A549 (cell line): ENCODE measurements around the gene TMED6. TPM values are rescaled to one million over a fixed set of nuclear protein-coding genes. Genes with fewer than 3 reads are reported as not detected.
A peak's percentile ranks its signal among the peaks of the same experiment; 100 is the strongest.

Experiments
- ATAC-seq, 2 experiments: fragments of 200-7000 bp in 1 of 2; fragments of >200 bp in 1 of 2; cut with Nextera tagmentation in 1 of 2; cut with Tn5 transposase in 1 of 2; 3 replicates each; pipeline versions ENCODE4 v1.8.0 to v1.9.1; 2018 to 2020; ENCODE audit warnings: mild to moderate bottlenecking in 1 of 2, moderate library complexity in 1 of 2
- CTCF ChIA-PET: fragments of 300-600 bp; sonication (Branson Sonifier 250); formaldehyde crosslinking; extraction: SDS; loops from one replicate; lab custom pipeline; 2021; ENCODE audit warnings: antibody characterized with exemption, inconsistent platforms; lab: Yijun Ruan, JAX
- POLR2A ChIA-PET: fragments of 350-600 bp; formaldehyde crosslinking; extraction: SDS; loops from one replicate; lab custom pipeline; 2021; ENCODE audit warnings: antibody characterized with exemption, inconsistent platforms; lab: Yijun Ruan, JAX
- DNase-seq, 2 experiments: peaks; one replicate each; pipeline versions ENCODE4 v3.0.0 to v3.0.0-alpha.2; 2011 to 2016; ENCODE audit warnings: low read depth in 1 of 2, low spot score in 1 of 2
- FAIRE-seq: peaks from 2 replicates; lab custom pipeline; 2011; peaks lifted over from hg19 to GRCh38; lab: Jason Lieb, UNC
- H3K27ac ChIP-seq, 2 experiments: fragments of >200 bp; sonication (Bioruptor Twin); formaldehyde crosslinking; 3 replicates each; pipeline ENCODE4 v1.5.1; 2016 to 2017
- H3K4me1 ChIP-seq: fragments of >200 bp; sonication (Bioruptor Twin); formaldehyde crosslinking; 3 replicates; pipeline ENCODE4 v1.6.1; 2016
- H3K4me2 ChIP-seq: fragments of >200 bp; sonication (Bioruptor Twin); formaldehyde crosslinking; 3 replicates; pipeline ENCODE4 v1.6.1; 2016
- H3K4me3 ChIP-seq: fragments of >200 bp; sonication (Bioruptor Twin); formaldehyde crosslinking; 3 replicates; pipeline ENCODE4 v1.5.1; 2016
- H3K9me3 ChIP-seq: fragments of >200 bp; sonication (Bioruptor Twin); formaldehyde crosslinking; 3 replicates; pipeline ENCODE4 v1.6.1; 2016
- BCL3 ChIP-seq: fragments of >200 bp; sonication (Bioruptor Twin); formaldehyde crosslinking; IDR thresholded peaks from 3 replicates; pipeline ENCODE4 v1.6.1; 2016
- E2F6 ChIP-seq: IDR thresholded peaks from 2 replicates; pipeline ENCODE4 v1.6.1; 2012; ENCODE audit warnings: low read depth, borderline replicate concordance
- FOSL2 ChIP-seq, 2 experiments: fragments of 450-650 bp in 1 of 2; fragments of >200 bp in 1 of 2; sonication (Bioruptor Twin) in 1 of 2; formaldehyde crosslinking; IDR thresholded peaks; 2 replicates each; pipeline versions ENCODE4 v1.5.0 to v1.6.1; 2016 to 2020; ENCODE audit warnings: mild to moderate bottlenecking in 1 of 2, moderate library complexity in 1 of 2
- HOXB13 ChIP-seq: fragments of 250-450 bp; sonication (Bioruptor Pico); IDR thresholded peaks from 2 replicates; pipeline ENCODE4 v1.5.0; 2020; ENCODE audit warnings: low read depth, mild to moderate bottlenecking, moderate library complexity
- KDM5A ChIP-seq: fragments of 200-600 bp; sonication (generic); IDR thresholded peaks from 2 replicates; pipeline ENCODE4 v1.6.1; 2016; ENCODE audit warnings: antibody characterized with exemption, mild to moderate bottlenecking
- PBX3 ChIP-seq: IDR thresholded peaks from 2 replicates; pipeline ENCODE4 v1.6.1; 2012
- PHF8 ChIP-seq: fragments of 200-600 bp; sonication (generic); IDR thresholded peaks from 2 replicates; pipeline ENCODE4 v1.6.1; 2016; ENCODE audit warnings: low read depth, mild to moderate bottlenecking, antibody characterized with exemption, moderate library complexity, borderline replicate concordance
- POLR2AphosphoS2 ChIP-seq: conservative IDR thresholded peaks from 2 replicates; pipeline ENCODE4 v1.6.1; 2012; ENCODE audit warnings: low read length, improper control_type of control experiment, inconsistent platforms
- REST ChIP-seq: fragments of 200-600 bp; sonication (generic); IDR thresholded peaks from 2 replicates; pipeline ENCODE4 v1.6.1; 2016; ENCODE audit warnings: antibody characterized with exemption, mild to moderate bottlenecking, moderate library complexity
- TFCP2L1 ChIP-seq: fragments of 250-450 bp; sonication (Bioruptor Pico); IDR thresholded peaks from 2 replicates; pipeline ENCODE4 v1.5.0; 2021; ENCODE audit warnings: mild to moderate bottlenecking
- TP53 ChIP-seq: fragments of 250-450 bp; sonication (Bioruptor Pico); IDR thresholded peaks from 2 replicates; pipeline ENCODE4 v1.5.0; 2021; ENCODE audit warnings: mild to moderate bottlenecking, moderate library complexity
- WGBS: methylation state at CpG from one replicate; pipeline ENCODE4 v1.1.6; 2017; ENCODE audit errors: missing lambda C conversion rate; 5-methylcytosine and 5-hydroxymethylcytosine counted together
- polyA plus RNA-seq, 4 experiments: library from polyadenylated mRNA; depleted of rRNA in 3 of 4; stranded (reverse); fragments of >200 nt; fragmentation: RNase III in 1 of 4; extraction: RNeasy Plus Mini Kit Qiagen cat#74134 plus additional on column Dnase treatment in 1 of 4; gene quantifications; 2 replicates in 3 of 4; 3 replicates in 1 of 4; pipeline ENCODE4 v1.2.3, GENCODE V29; 2011 to 2017
- TF ChIP-seq, protein P1 (sequence below): IDR thresholded peaks from 2 replicates; pipeline ENCODE4 v1.6.1; 2012

Gene TMED6
- polyA plus RNA-seq, 2 of the 4 experiments (the other 2 are of a cell fraction) = 0.19 TPM; not detected in 1

GRCh38 chr16:69329369-69330285, 22.0 kb downstream of the TMED6 start:
- FAIRE-seq = no peak
- 0 out of 2 replicates have a peak, but pooled peaks have one; percentile 25 for TF ChIP-seq HOXB13 (CRISPR knock-in tag)
- TF ChIP-seq PHF8 = peak; percentile 46; the same call in 1 of the 2 replicates
- TF ChIP-seq TP53 (CRISPR knock-in tag) = no peak
- peak; percentile 42; the same call in 1 of the 2 replicates for TF ChIP-seq KDM5A
- TF ChIP-seq TFCP2L1 (CRISPR knock-in tag) = peak; percentile 36; the same call in 1 of the 2 replicates
- TF ChIP-seq E2F6 = no peak
- peak; percentile 11; the same call in 1 of the 2 replicates for TF ChIP-seq POLR2AphosphoS2
- POLR2A ChIA-PET = interaction anchor here (0.5 to 1.8 kb wide), 3 partner anchors 11 to 191 kb away, joined by 4 to 7 read pairs (median 5); no protein-coding TSS in a partner anchor
- Histone ChIP-seq H3K4me2 (peak overlapping the region; percentile 99), H3K9me3 (no peaks in the 10 kb centered on the region), H3K4me1 (peaks cover 39% of the 10 kb centered on the region), H3K27ac (peak overlapping the region; percentile 86 to 94), H3K4me3 (peak overlapping the region; percentile 76)
- DNase-seq = no peak
- CTCF ChIA-PET = interaction anchor here (0.9 to 8.9 kb wide), 6 partner anchors 7 to 21 kb away, joined by 3 to 44 read pairs (median 3); partner anchors contain the start of genes COG8, NIP7, TMED6 and VPS4A
- 10% methylated on average over 32 of the region's 77 CpGs for WGBS
- peak; percentile 47 to 67 for ATAC-seq

DNA sequence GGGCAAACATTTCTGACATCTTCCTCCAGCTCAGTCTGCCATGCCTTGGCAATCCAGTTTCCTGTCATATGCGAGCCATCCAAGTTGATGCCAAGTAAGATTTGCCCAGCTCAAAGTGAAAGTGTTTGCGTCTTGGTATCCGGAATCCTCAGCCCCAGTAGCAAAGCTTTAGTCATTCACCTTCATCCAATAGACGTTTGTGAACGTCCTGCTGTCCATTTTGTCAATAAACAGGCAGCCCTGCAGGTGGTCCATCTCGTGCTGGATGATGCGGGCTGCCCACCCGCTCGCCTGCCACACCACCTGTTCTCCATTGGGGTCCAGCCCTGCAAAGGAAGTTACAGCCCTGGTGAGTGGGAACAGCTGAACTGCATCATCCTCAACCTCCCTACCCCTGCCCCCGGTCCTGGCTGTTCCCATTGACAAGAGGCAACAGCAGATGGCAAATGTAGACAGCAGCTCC, 22.7 kb downstream of the TMED6 start:
- POLR2A ChIA-PET = interaction anchor here (1.8 kb wide), 1 partner anchor 10 kb away, joined by 4 read pairs; no protein-coding TSS in a partner anchor
- DNase-seq = no peak
- CTCF ChIA-PET = interaction anchor here (0.9 to 8.9 kb wide), 4 partner anchors 8 to 17 kb away, joined by 3 to 44 read pairs (median 4); partner anchors contain the start of genes COG8, NIP7 and VPS4A
- 53% methylated on average over 10 of the region's 10 CpGs for WGBS
- peak; percentile 39; the same call in 1 of the 2 replicates for TF ChIP-seq PBX3
- TF ChIP-seq, protein P1, sequence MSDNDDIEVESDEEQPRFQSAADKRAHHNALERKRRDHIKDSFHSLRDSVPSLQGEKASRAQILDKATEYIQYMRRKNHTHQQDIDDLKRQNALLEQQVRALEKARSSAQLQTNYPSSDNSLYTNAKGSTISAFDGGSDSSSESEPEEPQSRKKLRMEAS = no peak
- no peak for TF ChIP-seq FOSL2 (IDR thresholded peaks at IDR 0.05)
- no peak for TF ChIP-seq FOSL2 (CRISPR knock-in tag; IDR thresholded peaks at IDR 0.05)
- TF ChIP-seq BCL3 = no peak
- no peak for TF ChIP-seq REST
- TF ChIP-seq, all 56 proteins: peak for 1
- peak overlapping the region; percentile 99 for H3K4me2 ChIP-seq
- H3K4me1 ChIP-seq = peaks cover 42% of the 10 kb centered on the region
- H3K4me3 ChIP-seq = peak overlapping the region; percentile 76
- H3K9me3 ChIP-seq = no peaks in the 10 kb centered on the region
- peak overlapping the region; percentile 86 to 94; a peak in 4 of 6 replicates for H3K27ac ChIP-seq
- ATAC-seq (no peak), FAIRE-seq (no peak)
